Peyer's patch (tissue), 4 donors: ENCODE measurements around the gene LDLRAD3. TPM values are rescaled to one million over a fixed set of nuclear protein-coding genes. Genes with fewer than 3 reads are reported as not detected.

Source experiments
- DNase-seq, 3 donors: peaks; one replicate each; pipeline ENCODE4 v3.0.0-alpha.2; 2017 to 2019
- H3K27ac ChIP-seq, 4 donors: fragments of 200-600 bp; sonication (generic); one replicate each; pipeline ENCODE4 v1.5.1; 2016 to 2019
- H3K27me3 ChIP-seq, 2 donors: fragments of 200-600 bp; sonication (generic); one replicate each; pipeline ENCODE4 v1.5.1; 2019
- H3K36me3 ChIP-seq, 3 donors: fragments of 200-600 bp; sonication (generic); one replicate each; pipeline ENCODE4 v1.5.1; 2016 to 2019
- H3K4me1 ChIP-seq, 4 donors: fragments of 200-600 bp; sonication (generic); one replicate each; pipeline ENCODE4 v1.5.1; 2016 to 2019
- H3K4me3 ChIP-seq, 4 donors: fragments of 200-600 bp; sonication (generic); 1 replicate in 3 of 4; 2 replicates in 1 of 4; pipeline ENCODE4 v1.5.1; 2016 to 2019; ENCODE audit warnings: mild to moderate bottlenecking in 1 of 4
- H3K9me3 ChIP-seq, 4 donors: fragments of 200-600 bp; sonication (generic); one replicate each; pipeline ENCODE4 v1.5.1; 2016 to 2019; ENCODE audit warnings: mild to moderate bottlenecking in 1 of 4
- POLR2A ChIP-seq, 2 donors: fragments of 450-650 bp; IDR thresholded peaks; one replicate each; pipeline ENCODE4 v1.5.1; 2017; ENCODE audit warnings: antibody characterized with exemption in 2 of 2, mild to moderate bottlenecking in 2 of 2, moderate library complexity in 2 of 2
- total RNA-seq, 4 donors: library from RNA; depleted of rRNA; stranded (reverse); fragments of >200 nt; gene quantifications; one replicate each; pipeline ENCODE4 v1.1.0, GENCODE V29; 2016
- TF ChIP-seq, protein P1 (sequence below), 6 experiments: fragments of 450-650 bp in 4 of 6; fragments of 200-600 bp in 2 of 6; sonication (generic) in 1 of 6; IDR thresholded peaks; one replicate each; pipeline ENCODE4 v1.5.1; 2017 to 2019; ENCODE audit warnings: antibody characterized with exemption in 6 of 6, mild to moderate bottlenecking in 3 of 6, moderate library complexity in 1 of 6

The LDLRAD3 gene
- total RNA-seq, 4 donors from 2014 or later = 1.2 to 14.0 (median 4.8) TPM

DNA sequence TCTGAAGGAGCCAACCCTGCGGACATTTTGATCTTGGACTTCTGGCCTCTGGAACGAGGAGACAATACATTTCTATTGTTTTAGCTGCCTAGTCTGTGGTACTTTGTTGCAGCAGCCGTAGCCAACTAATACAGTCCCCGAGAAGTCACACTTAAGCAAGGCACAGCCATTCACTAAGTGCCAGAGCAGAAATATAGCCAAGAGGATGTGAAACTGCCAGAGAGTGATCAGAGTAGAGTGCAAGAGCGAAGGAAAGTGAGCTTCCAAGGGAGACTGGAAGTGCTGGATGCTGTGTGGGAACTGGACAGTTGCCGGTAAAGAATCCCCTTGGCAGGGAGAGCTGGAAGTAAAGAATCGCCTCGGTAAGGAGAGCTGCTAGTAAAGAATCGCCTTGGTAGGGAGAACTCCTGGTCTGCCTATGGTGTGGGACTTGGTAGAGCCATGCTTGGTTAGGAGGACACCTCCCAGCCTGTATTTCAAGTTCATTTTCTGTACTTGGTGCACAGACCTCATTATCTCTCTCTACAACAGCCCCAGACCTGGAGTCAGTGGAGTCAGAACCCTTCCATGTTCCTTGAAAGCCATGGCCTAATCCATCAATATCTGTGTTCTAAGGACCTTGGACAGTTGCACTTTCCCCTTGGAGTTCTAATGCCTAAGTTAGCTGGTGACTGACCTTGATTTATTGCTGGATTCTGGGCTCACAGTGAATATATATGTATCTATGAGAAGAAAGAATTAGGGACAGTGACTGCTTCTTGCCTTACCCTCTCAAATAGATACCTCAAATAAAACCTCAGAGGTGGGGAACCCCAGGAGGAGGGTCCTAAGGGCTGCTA lies 162.1 kb downstream of the LDLRAD3 start:
- Histone ChIP-seq H3K9me3 (no peaks in the 10 kb centered on the region), H3K4me1 (no peaks in the 10 kb centered on the region), H3K27me3 (no peaks in the 10 kb centered on the region), H3K27ac (no peak overlapping the region), H3K36me3 (no peaks in the 10 kb centered on the region), H3K4me3 (no peak overlapping the region)
- no peak for TF ChIP-seq POLR2A (IDR thresholded peaks at IDR 0.05)
- TF ChIP-seq, protein P1, sequence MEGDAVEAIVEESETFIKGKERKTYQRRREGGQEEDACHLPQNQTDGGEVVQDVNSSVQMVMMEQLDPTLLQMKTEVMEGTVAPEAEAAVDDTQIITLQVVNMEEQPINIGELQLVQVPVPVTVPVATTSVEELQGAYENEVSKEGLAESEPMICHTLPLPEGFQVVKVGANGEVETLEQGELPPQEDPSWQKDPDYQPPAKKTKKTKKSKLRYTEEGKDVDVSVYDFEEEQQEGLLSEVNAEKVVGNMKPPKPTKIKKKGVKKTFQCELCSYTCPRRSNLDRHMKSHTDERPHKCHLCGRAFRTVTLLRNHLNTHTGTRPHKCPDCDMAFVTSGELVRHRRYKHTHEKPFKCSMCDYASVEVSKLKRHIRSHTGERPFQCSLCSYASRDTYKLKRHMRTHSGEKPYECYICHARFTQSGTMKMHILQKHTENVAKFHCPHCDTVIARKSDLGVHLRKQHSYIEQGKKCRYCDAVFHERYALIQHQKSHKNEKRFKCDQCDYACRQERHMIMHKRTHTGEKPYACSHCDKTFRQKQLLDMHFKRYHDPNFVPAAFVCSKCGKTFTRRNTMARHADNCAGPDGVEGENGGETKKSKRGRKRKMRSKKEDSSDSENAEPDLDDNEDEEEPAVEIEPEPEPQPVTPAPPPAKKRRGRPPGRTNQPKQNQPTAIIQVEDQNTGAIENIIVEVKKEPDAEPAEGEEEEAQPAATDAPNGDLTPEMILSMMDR (IDR thresholded peaks at IDR 0.05) = no peak
- no peak for DNase-seq

DNA sequence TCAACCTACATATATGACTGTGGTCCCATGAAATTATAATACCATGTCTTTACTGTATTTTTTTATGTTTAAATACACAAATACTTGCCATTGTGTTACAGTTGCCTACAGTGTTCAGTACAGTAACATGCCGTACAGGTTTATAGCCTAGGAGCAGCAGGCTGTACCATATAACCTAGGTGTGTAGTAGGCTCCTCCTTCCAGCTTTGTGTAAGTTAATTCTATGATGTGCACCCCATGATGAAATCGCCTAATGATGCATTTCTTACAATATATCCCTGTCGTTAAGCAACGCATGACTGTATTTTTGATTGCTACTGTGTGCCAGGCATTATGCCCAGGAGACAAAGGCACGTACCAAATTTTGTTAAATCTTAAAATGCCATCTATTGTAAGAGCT lies 163.7 kb downstream of the LDLRAD3 start:
- no peaks in the 10 kb centered on the region for H3K27me3 ChIP-seq
- no peaks in the 10 kb centered on the region for H3K4me1 ChIP-seq
- H3K4me3 ChIP-seq = no peak overlapping the region
- no peak overlapping the region for H3K27ac ChIP-seq
- H3K9me3 ChIP-seq = no peaks in the 10 kb centered on the region
- DNase-seq = no peak
- H3K36me3 ChIP-seq = no peaks in the 10 kb centered on the region
- TF ChIP-seq, protein P1 (IDR thresholded peaks at IDR 0.05) = no peak
- no peak for TF ChIP-seq POLR2A (IDR thresholded peaks at IDR 0.05)

- Histone ChIP-seq H3K4me3 (no peak overlapping the region), H3K4me1 (no peaks in the 10 kb centered on the region), H3K9me3 (peaks cover 0 to 3% (median 0%) of the 10 kb centered on the region in 4 donors), H3K27ac (no peak overlapping the region), H3K27me3 (no peaks in the 10 kb centered on the region), H3K36me3 (no peaks in the 10 kb centered on the region)
- no peak for DNase-seq
- no peak for TF ChIP-seq POLR2A (IDR thresholded peaks at IDR 0.05)
- TF ChIP-seq, protein P1 (IDR thresholded peaks at IDR 0.05) = no peak
Observed at GRCh38 chr11:36108881-36109589, 165.2 kb downstream of the LDLRAD3 start.

- TF ChIP-seq, protein P1 (IDR thresholded peaks at IDR 0.05) = no peak
- no peak for TF ChIP-seq POLR2A (IDR thresholded peaks at IDR 0.05)
- Histone ChIP-seq H3K27ac (no peak overlapping the region), H3K9me3 (peaks cover 0 to 4% (median 0%) of the 10 kb centered on the region in 4 donors), H3K36me3 (no peaks in the 10 kb centered on the region), H3K4me1 (no peaks in the 10 kb centered on the region), H3K27me3 (no peaks in the 10 kb centered on the region), H3K4me3 (no peak overlapping the region)
- no peak for DNase-seq
Observed at GRCh38 chr11:36109590-36109849, 165.7 kb downstream of the LDLRAD3 start.

- no peaks in the 10 kb centered on the region for H3K4me1 ChIP-seq
- DNase-seq = no peak
Observed at GRCh38 chr11:36109850-36110606, 166.2 kb downstream of the LDLRAD3 start.

More at GRCh38 chr11:36109850-36110606, 166.2 kb downstream of the LDLRAD3 start:
- TF ChIP-seq POLR2A (IDR thresholded peaks at IDR 0.05) = no peak
- TF ChIP-seq, protein P1 (IDR thresholded peaks at IDR 0.05) = no peak
- no peak overlapping the region for H3K4me3 ChIP-seq
- no peaks in the 10 kb centered on the region for H3K36me3 ChIP-seq
- H3K27ac ChIP-seq = no peak overlapping the region
- no peaks in the 10 kb centered on the region for H3K27me3 ChIP-seq
- peaks cover 0 to 4% (median 0%) of the 10 kb centered on the region in 4 donors for H3K9me3 ChIP-seq
